Measurements from ENCODE around the gene MYL1.

MYL1 gene

DNA sequence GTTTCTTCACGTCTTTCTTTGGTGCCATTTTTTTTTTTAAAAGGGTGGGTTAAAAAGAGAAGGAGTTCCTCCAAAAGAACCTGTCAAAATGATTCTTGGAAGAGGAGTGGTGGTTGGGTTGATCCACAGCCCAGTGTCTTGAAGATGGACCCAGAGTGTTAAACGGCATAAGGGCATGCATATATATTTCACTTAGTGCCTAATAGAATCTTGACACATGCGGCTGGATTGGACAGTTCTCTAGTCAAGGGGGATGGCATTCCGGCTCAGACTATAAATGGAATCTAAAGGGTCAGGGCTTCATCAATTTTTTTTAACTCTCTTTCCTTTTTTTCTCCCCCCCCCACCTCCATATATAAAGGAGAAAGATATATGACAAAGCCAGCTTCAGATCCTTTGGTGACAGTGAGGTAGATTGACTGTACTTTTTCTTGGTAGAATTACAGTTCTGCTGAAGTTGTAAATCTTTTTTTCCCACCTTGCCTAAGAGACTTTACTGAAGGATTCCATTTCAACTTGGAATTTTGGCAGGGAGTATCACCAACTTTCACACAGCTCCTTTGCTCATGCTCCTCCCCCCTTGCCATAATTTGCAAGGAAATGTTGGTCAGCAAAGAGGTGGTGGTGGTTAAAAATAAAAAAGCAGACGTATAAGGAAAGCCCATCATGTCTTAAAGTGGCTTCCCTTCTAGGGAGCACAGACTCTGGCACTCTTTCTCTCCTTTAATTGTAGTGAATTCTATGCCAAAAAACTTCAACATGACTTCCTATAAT lies at the start of gene MYL1:
Gene MYL1 (minus strand): TSS at position 160 of the 774 bp plus-strand sequence. CDS start 132 bp downstream, at position 28.
- no peak for DNase-seq

- no peak for DNase-seq
Measured at GRCh38 chr2:210363876-210364275, 48.9 kb upstream of the MYL1 start.

DNA sequence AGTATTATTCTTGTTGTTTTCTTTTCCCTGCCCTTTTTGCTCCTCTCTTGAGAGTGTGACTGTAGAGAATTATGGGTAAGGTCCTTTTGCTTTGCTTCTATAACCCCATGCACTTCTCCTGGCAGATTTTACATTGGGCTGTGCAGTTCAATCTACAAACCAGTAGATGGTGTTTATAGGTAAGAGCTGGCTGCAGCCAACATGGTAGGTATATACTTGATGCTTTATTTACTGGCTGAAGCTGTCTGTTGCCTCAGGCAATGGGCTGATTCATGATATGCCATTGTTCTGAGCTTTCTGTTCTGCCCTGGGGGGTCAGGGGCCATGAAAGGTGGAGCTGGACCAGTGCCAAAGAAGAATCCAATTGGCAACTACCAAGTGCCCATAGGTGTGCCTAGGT lies 48.3 kb upstream of the MYL1 start:
- no peak for DNase-seq

DNA sequence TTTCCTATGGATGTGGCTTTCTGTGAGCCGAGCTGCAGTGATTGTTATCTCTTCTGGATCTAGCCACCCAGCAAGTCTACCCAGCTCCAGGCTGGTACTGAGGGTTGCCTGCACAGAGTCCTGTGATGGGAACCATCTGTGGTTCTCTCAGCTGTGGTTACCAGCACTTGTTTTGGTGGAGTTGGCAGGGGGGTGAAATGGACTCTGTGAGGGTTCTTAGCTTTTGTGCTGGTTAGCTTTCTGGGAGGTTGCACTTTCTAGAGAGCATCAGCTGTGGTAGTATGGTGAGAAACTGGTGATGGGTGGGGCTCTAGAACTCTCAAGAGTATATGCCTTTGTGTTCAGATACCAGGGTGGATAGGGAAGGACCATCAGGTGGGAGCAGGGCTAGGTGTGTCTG lies 45.4 kb upstream of the MYL1 start:
- no peak for DNase-seq

GRCh38 chr2:210356944-210357343 lies 42.0 kb upstream of the MYL1 start:
- DNase-seq = no peak

DNA sequence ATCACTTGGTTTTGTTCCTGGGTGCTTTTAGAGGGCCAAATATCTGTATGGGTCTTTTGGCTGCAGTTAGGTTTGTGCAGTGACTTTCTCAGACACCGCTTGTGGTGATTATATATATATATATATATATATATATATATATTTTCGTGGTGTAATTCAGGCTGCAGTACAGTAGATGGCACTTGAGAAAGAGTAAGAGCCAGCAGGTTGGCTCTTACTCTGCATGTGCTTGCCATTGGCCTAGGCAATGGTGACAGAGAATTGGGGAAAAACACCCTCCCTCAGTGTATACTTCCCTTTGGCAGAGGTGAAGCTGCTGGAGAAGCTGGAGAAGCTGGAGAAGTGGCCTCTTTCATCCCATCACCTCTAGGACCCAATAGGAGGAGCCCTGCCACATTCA lies 22.2 kb upstream of the MYL1 start:
- DNase-seq = no peak

- DNase-seq = no peak
Measured at GRCh38 chr2:210324906-210325305, 9.9 kb upstream of the MYL1 start.

- no peak for DNase-seq
Measured at GRCh38 chr2:210324458-210324857, 9.5 kb upstream of the MYL1 start.

DNA sequence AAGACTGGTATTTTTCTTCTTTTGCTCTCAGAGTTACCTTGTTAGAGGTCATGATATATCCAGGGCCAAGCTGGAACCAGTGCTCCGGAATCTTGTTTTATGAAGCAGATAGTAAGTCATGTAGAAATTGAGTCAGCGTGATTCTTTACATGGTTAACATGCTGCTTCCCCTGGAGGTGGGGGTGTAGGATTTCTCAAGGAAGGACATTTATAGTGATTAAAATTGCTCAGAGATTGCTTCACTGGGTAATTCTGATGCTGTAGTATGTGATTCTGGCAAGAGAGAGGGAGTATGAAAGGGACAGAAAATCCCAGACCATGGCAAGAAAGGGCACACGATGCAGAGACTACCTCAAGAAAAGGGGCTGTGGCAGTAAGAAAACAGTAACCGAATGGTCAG lies 8.0 kb upstream of the MYL1 start:
- DNase-seq = no peak

- no peak for DNase-seq
Measured at GRCh38 chr2:210318891-210319290, 3.9 kb upstream of the MYL1 start.

- no peak for DNase-seq
Measured at GRCh38 chr2:210318486-210318885, 3.5 kb upstream of the MYL1 start.

- no peak for DNase-seq
Measured at GRCh38 chr2:210310550-210310949, 4.4 kb downstream of the MYL1 start.

DNA sequence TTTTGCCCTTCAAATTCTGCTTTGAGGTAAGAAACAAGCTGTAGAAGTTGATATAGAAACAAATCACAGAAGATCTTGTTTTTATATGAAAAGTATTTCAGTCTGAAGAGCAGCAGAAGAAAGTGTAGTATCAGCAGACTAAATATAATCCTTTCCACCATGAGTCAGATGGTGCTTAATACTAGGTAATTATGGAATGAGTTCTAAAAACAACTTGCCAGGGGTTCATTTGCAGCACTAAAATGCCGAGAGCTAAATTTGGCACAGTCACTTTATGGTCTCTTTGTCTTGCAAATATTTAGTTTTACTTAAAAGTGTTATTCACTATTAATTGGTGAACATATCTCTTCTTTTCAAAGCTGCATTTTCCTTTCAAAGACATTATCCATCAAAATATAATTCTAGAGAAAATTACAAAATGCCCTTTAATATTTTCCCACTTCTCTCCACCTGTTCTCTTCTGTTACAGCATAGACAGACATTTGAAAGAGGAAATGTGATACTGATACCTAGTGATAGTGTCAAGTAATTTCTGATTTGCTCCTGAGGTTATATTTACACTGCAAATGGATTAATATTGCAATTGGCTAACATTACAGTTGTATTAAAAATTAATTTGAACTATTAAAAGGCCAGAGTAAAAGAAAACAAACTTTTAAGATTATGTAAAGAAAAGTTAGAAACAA lies 5.3 kb downstream of the MYL1 start:
- DNase-seq = no peak

DNA sequence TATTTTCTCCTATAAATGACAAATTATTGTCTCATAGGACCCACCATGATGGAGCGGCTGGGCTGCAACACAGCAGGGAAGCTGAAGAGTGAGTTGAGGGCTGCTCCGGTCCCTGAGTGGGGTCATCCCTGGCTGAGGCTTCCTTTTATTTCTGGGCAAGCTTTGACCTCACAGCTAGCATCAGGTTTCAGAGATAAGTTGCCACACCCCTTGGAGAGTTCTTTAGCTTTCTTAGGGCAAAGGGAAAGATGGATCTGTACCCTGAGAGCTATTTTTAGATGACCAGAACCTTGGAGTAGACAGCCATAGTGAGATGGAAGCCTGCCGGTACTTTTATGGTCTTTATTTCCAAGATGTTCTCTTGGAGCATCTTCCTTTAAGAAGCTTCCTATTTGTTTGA lies 11.5 kb downstream of the MYL1 start:
- no peak for DNase-seq

DNA sequence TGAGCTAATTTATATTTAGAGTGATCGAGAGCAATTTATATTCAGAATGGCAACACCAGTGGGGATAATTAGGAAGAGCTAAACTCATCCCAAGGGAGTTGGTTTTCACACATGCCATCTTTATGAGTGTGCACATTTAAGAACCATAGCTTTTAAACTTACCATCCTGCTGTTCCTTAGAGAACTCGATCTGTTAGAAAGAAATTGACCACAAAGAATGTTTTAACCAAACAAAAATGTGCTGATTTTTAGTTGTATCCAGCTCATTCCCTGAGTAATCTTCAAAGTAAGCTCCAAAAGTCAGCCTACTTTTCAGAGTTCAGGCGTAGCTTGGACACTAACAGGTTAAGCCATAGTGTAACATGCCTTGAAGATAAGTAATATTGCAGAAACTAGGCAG lies 12.6 kb downstream of the MYL1 start:
- DNase-seq = no peak

GRCh38 chr2:210299866-210300373 lies 15.1 kb downstream of the MYL1 start:
- DNase-seq = no peak

DNA sequence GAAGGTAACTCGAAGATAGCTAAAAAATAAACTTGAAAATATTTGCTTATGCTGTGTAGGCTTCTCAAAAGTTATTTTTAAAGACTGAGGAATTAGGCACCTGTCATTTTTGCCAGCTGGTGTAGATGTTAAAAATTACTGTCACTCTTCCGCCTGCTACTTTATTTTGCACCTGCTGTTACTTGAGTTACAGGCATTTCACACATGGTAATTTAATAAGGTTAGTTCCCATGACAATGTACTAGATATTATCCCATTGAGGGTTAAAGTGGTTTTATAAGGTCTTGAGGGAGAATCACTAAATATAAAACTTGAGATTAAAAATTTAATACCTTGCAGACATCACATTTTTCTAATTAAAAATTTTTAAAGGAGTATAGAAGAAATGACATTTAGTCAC lies 26.6 kb downstream of the MYL1 start:
- no peak for DNase-seq

DNA sequence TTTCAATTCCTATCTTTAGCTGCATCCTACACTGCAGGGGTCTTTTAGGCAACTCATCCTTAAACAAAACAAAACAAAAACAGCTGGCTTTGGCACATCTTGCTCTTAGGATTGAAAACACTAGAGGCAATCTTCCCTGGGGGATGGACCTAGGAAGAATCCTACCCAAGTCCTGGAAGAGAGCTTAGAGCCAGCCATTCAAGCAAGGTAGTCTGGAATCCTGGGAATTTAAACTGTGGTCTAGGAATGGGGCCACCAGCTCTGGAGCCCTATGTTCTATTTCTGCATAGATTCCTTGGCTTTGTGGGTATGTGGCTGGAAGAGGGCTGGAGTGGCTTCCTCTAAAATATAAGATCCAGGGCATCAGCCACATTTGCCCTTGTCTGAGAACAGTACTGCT lies 27.7 kb downstream of the MYL1 start:
- DNase-seq = no peak

- no peak for DNase-seq
Measured at GRCh38 chr2:210286123-210286680, 28.8 kb downstream of the MYL1 start.

DNA sequence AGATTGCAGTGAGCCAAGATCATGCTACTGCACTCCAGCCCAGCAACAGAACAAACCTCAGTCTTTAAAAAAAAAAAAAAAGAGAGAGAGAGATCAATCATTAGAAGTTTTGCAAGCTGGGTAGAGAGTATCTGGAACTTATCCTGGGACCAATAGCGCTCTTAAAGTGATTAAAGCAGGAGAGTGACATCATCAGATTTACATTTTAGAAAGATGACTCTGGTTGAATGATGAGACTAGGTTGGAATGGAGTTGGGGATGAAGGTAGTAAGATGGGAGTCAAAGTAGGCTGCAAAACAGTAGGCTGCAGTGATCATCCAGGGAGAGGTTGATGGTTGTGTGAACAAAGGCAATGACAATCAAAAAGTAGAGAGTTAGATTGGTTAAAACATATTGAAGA lies 37.8 kb downstream of the MYL1 start:
- DNase-seq = no peak

GRCh38 chr2:210271300-210271699 lies 43.7 kb downstream of the MYL1 start:
- no peak for DNase-seq

- DNase-seq = no peak
Measured at GRCh38 chr2:210269148-210269547, 45.8 kb downstream of the MYL1 start.

- no peak for DNase-seq
Measured at GRCh38 chr2:210268281-210268680, 46.7 kb downstream of the MYL1 start.

DNA sequence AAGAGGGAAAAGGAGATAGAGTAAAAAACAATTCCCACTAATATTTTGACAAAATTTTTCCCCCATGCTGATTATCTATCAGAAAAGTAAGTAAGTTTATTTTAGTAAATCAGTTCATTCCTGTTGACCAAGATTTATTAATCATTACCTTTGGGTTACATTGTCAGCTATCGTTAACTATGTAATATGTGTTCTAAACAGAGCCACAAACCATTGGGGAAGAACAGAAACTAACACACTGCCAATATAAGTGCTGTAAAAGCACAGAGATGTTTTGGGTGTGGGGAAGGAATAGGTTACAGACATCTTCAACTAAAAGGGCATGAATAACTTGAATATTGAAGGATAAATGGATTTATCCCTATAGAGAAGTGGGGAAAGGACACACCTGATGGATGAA lies 47.3 kb downstream of the MYL1 start:
- DNase-seq = no peak

All from retina (tissue), 1 donor.